Tibial nerve (tissue), 4 donors: ENCODE results near the gene TSHZ3.

Experiments
- EP300 ChIP-seq, 2 donors: sonication (generic); formaldehyde crosslinking; IDR thresholded peaks; one replicate each; pipeline ENCODE4 v1.6.1; 2017; ENCODE audit warnings: antibody characterized with exemption in 2 of 2, mild to moderate bottlenecking in 1 of 2
- POLR2A ChIP-seq, 2 donors: fragments of 450-650 bp; IDR thresholded peaks; one replicate each; pipeline ENCODE4 v1.6.1; 2017; ENCODE audit warnings: antibody characterized with exemption in 2 of 2, mild to moderate bottlenecking in 2 of 2, moderate library complexity in 2 of 2
- TF ChIP-seq, protein P1 (sequence below), 5 experiments: fragments of 200-600 bp in 3 of 5; fragments of 450-650 bp in 2 of 5; sonication (generic) in 3 of 5; IDR thresholded peaks; one replicate each; pipeline ENCODE4 v1.5.1; 2016 to 2019; ENCODE audit warnings: antibody characterized with exemption in 5 of 5, mild to moderate bottlenecking in 3 of 5, moderate library complexity in 2 of 5

DNA sequence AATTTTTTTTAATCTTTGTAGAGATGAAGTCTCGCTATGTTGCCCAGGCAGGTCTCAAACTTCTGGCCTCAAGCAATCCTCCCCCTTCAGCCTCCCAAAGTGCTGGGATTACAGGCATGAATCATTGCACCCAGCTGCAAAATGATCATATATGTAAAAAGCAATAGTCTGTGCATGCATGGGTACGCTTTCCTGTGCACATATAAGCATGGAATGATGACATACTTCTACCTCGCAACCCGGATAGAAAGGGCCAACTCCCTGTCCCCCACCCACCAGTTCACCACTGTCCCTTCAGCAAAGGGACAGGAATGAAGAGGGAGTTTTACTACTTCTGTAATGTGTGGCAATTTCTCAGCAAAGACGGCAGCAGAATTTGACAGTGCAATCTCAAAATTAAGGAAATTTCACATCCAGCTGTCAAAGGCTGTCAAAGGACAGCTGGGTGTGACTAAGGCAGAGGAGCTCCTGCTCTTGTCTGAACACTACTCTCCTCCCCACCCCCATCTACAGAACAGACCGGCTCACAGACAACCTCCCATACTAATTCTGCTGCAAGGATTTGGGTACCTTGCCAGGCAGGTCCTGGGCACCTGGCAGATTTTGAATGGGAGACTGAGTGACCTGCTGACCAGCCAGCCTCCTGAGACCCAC, 95.6 kb downstream of the TSHZ3 start:
- TF ChIP-seq, protein P1, sequence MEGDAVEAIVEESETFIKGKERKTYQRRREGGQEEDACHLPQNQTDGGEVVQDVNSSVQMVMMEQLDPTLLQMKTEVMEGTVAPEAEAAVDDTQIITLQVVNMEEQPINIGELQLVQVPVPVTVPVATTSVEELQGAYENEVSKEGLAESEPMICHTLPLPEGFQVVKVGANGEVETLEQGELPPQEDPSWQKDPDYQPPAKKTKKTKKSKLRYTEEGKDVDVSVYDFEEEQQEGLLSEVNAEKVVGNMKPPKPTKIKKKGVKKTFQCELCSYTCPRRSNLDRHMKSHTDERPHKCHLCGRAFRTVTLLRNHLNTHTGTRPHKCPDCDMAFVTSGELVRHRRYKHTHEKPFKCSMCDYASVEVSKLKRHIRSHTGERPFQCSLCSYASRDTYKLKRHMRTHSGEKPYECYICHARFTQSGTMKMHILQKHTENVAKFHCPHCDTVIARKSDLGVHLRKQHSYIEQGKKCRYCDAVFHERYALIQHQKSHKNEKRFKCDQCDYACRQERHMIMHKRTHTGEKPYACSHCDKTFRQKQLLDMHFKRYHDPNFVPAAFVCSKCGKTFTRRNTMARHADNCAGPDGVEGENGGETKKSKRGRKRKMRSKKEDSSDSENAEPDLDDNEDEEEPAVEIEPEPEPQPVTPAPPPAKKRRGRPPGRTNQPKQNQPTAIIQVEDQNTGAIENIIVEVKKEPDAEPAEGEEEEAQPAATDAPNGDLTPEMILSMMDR (IDR thresholded peaks at IDR 0.05) = no peak
- no peak for TF ChIP-seq POLR2A (IDR thresholded peaks at IDR 0.05)
- TF ChIP-seq EP300 (IDR thresholded peaks at IDR 0.05) = no peak
